HepG2 (cell line): ENCODE measurements around the gene MYLK. TPM values are rescaled to one million over a fixed set of nuclear protein-coding genes. Genes with fewer than 3 reads are reported as not detected.
"Not testable (repeated sequence)": the region's sequence is repeated elsewhere in the genome, so short reads cannot be mapped to it uniquely, and the experiment has no call there.

Experiments
- ATAC-seq: fragments of 200-7000 bp; cut with Tn5 transposase; 3 replicates; pipeline ENCODE4 v1.9.1; 2020; ENCODE audit warnings: mild to moderate bottlenecking, moderate library complexity
- BruUV-seq: library from RNA; stranded (reverse); fragments of 400-500 nt; replicated peaks from 2 replicates; lab custom pipeline; 2021; lab: Mats Ljungman, UMichigan
- CTCF ChIA-PET: fragments of 300-600 bp; formaldehyde crosslinking; extraction: SDS; loops from one replicate; lab custom pipeline; 2021; ENCODE audit warnings: low total read pairs, inconsistent platforms, low intra/inter-chr PET ratio; lab: Yijun Ruan, JAX
- POLR2A ChIA-PET: fragments of 350-600 bp; sonication (Branson Sonifier 250); formaldehyde crosslinking; loops from one replicate; lab custom pipeline; 2020; ENCODE audit warnings: antibody characterized with exemption, inconsistent platforms; lab: Yijun Ruan, JAX
- DNase-seq: peaks from one replicate; pipeline ENCODE4 v3.0.0-alpha.2; 2015; ENCODE audit warnings: low spot score
- FAIRE-seq: peaks from 3 replicates; lab custom pipeline; 2011; peaks lifted over from hg19 to GRCh38; lab: Jason Lieb, UNC
- H2AFZ ChIP-seq: one replicate; pipeline ENCODE4 v1.6.1; 2011; ENCODE audit warnings: low read length, inconsistent platforms
- H3K27ac ChIP-seq: fragments of 300-600 bp; 3 replicates; pipeline ENCODE4 v1.8.0; 2011; ENCODE audit warnings: mixed run types, mild to moderate bottlenecking, mixed read lengths, low read length, inconsistent platforms; ENCODE audit not compliant: insufficient read depth; ENCODE audit errors: extremely low read length
- H3K27me3 ChIP-seq, 2 experiments: fragments of 200-600 bp in 1 of 2; 2 replicates in 1 of 2; 3 replicates in 1 of 2; pipeline versions ENCODE4 v1.6.0 to v1.8.0; 2011; ENCODE audit warnings: low read length in 2 of 2, mild to moderate bottlenecking in 2 of 2, moderate library complexity in 2 of 2, inconsistent platforms in 1 of 2; ENCODE audit not compliant: insufficient read depth in 2 of 2, control insufficient read depth in 1 of 2
- H3K36me3 ChIP-seq, 2 experiments: fragments of 200-600 bp in 1 of 2; replicated peaks in 1 of 2; 2 replicates in 1 of 2; 3 replicates in 1 of 2; pipeline versions ENCODE4 v1.5.1 to v1.8.0; 2011; ENCODE audit warnings: low read length in 2 of 2, inconsistent platforms in 1 of 2; ENCODE audit not compliant: insufficient read depth in 2 of 2, control insufficient read depth in 1 of 2
- H3K4me1 ChIP-seq: 2 replicates; pipeline ENCODE4 v1.5.1; 2012; ENCODE audit warnings: low read length, inconsistent platforms; ENCODE audit not compliant: insufficient read depth
- H3K4me2 ChIP-seq: 2 replicates; pipeline ENCODE4 v1.6.0; 2011; ENCODE audit warnings: low read depth, low read length, inconsistent platforms
- H3K4me3 ChIP-seq, 3 experiments: fragments of 200-600 bp in 1 of 3; sonication (generic), shearing (Covaris generic) in 1 of 3; replicated peaks in 1 of 3; 2 replicates each; pipeline ENCODE4 v1.5.1; 2011 to 2016; ENCODE audit warnings: low read length in 3 of 3, inconsistent platforms in 2 of 3, low read depth in 2 of 3, mild to moderate bottlenecking in 2 of 3, control low read depth in 1 of 3, mixed read lengths in 1 of 3; ENCODE audit not compliant: insufficient read depth in 1 of 3
- H3K79me2 ChIP-seq: one replicate; pipeline ENCODE4 v1.6.1; 2011; ENCODE audit warnings: low read length, inconsistent platforms; ENCODE audit not compliant: insufficient read depth
- H3K9ac ChIP-seq: 2 replicates; pipeline ENCODE4 v1.6.0; 2011; ENCODE audit warnings: mild to moderate bottlenecking, low read depth, low read length, inconsistent platforms; ENCODE audit not compliant: insufficient read depth
- H3K9me3 ChIP-seq: 2 replicates; pipeline ENCODE4 v1.5.1; 2012; ENCODE audit warnings: mild to moderate bottlenecking, low read length
- H4K20me1 ChIP-seq: 2 replicates; pipeline ENCODE4 v1.6.0; 2011; ENCODE audit warnings: inconsistent platforms, mild to moderate bottlenecking, low read length, moderate library complexity; ENCODE audit not compliant: insufficient read depth
- CERS6 ChIP-seq: sonication (generic); formaldehyde crosslinking; IDR thresholded peaks from 2 replicates; pipeline ENCODE4 v1.5.0; 2020; ENCODE audit warnings: missing genetic modification reagents
- HOXA5 ChIP-seq: sonication (generic); formaldehyde crosslinking; IDR thresholded peaks from 2 replicates; pipeline ENCODE4 v1.4.0; 2020; ENCODE audit warnings: missing genetic modification reagents
- JARID2 ChIP-seq: sonication (generic); formaldehyde crosslinking; IDR thresholded peaks from 2 replicates; pipeline ENCODE4 v1.8.1; 2023; ENCODE audit warnings: missing genetic modification reagents, inconsistent platforms; ENCODE audit not compliant: insufficient replicate concordance
- KAT8 ChIP-seq: IDR thresholded peaks from 2 replicates; pipeline ENCODE4 v1.6.1; 2016; ENCODE audit warnings: missing genetic modification reagents, missing compliant biosample characterization
- TEF ChIP-seq: sonication (generic); formaldehyde crosslinking; IDR thresholded peaks from 2 replicates; pipeline ENCODE4 v1.5.0; 2020; ENCODE audit warnings: missing genetic modification reagents
- ZBTB20 ChIP-seq: sonication (generic); formaldehyde crosslinking; IDR thresholded peaks from 2 replicates; pipeline ENCODE4 v1.8.1; 2023; ENCODE audit warnings: missing genetic modification reagents, low read depth, mild to moderate bottlenecking, borderline replicate concordance
- ZFP91 ChIP-seq: sonication (generic); formaldehyde crosslinking; IDR thresholded peaks from 2 replicates; pipeline ENCODE4 v1.9.0; 2022; ENCODE audit warnings: missing genetic modification reagents, mild to moderate bottlenecking, borderline replicate concordance
- ZKSCAN1 ChIP-seq: fragments of 150-350 bp; IDR thresholded peaks from 2 replicates; pipeline ENCODE4 v1.6.1; 2014; ENCODE audit warnings: low read length
- ZNF350 ChIP-seq: sonication (generic); formaldehyde crosslinking; IDR thresholded peaks from 2 replicates; pipeline ENCODE4 v1.4.0; 2020; ENCODE audit warnings: mild to moderate bottlenecking, low read depth, missing genetic modification reagents, borderline replicate concordance
- ZNF607 ChIP-seq: sonication (generic); formaldehyde crosslinking; IDR thresholded peaks from 2 replicates; pipeline ENCODE4 v1.5.1; 2020; ENCODE audit warnings: missing genetic modification reagents, mild to moderate bottlenecking, borderline replicate concordance
- ZNF670 ChIP-seq: sonication (generic); formaldehyde crosslinking; IDR thresholded peaks from 2 replicates; pipeline ENCODE4 v1.8.0; 2022; ENCODE audit warnings: mild to moderate bottlenecking, missing genetic modification reagents, borderline replicate concordance
- ZNF672 ChIP-seq: sonication (generic); formaldehyde crosslinking; IDR thresholded peaks from 2 replicates; pipeline ENCODE4 v1.8.1; 2022; ENCODE audit warnings: missing genetic modification reagents
- WGBS: methylation state at CpG from one replicate; pipeline ENCODE4 v1.1.6; 2017; ENCODE audit warnings: low lambda C conversion rate; 5-methylcytosine and 5-hydroxymethylcytosine counted together
- in situ Hi-C: cut with HindIII; loops from 2 replicates; pipeline ENCODE4 v1.10.0; 2017; ENCODE audit warnings: low pct_unique_long_range_greater_than_20kb; ENCODE audit not compliant: extremely low pct_ligation_motif_present
- intact Hi-C: fragments of 100-400 bp; cut with micrococcal nuclease; formaldehyde crosslinking; loops from one replicate; pipeline ENCODE4 v1.10.0; 2022; ENCODE audit not compliant: unreplicated experiment
- polyA plus RNA-seq, 8 experiments: library from polyadenylated mRNA; depleted of rRNA in 3 of 8; stranded (reverse) in 7 of 8; unstranded in 1 of 8; fragments of >200 nt; fragmentation: Illumina TruSeq in 4 of 8; extraction: Trizol in 4 of 8; gene quantifications; 2 replicates each; pipeline versions ENCODE4 v1.2.1 to v1.2.3, GENCODE V29; 2011 to 2016; ENCODE audit warnings: low read depth in 4 of 8, missing spikeins in 1 of 8, mixed read lengths in 1 of 8; ENCODE audit not compliant: insufficient read depth in 1 of 8
- total RNA-seq, 5 experiments: library from RNA; depleted of rRNA; stranded (reverse); fragments of >200 nt; fragmentation: Illumina TruSeq; extraction: Trizol; gene quantifications; 2 replicates each; pipeline ENCODE4 v1.2.3, GENCODE V29; 2016; ENCODE audit warnings: low read depth in 1 of 5

Gene MYLK
- total and polyA plus RNA-seq, 2 of the 13 experiments (the other 11 are each of a cell fraction or from before 2014, with no cell fraction given), result 10.6 to 34.9 TPM

GRCh38 chr3:123738522-123738921 lies 145.6 kb downstream of the MYLK start:
- H3K9me3 ChIP-seq, DNase-seq, H3K9ac ChIP-seq, BruUV-seq, in situ Hi-C loops, CTCF ChIA-PET, H3K4me3 ChIP-seq, H2AFZ ChIP-seq, H3K27me3 ChIP-seq, H3K4me2 ChIP-seq, ATAC-seq, H3K79me2 ChIP-seq, intact Hi-C loops, H3K4me1 ChIP-seq, FAIRE-seq, POLR2A ChIA-PET, H4K20me1 ChIP-seq, H3K27ac ChIP-seq: not testable (repeated sequence)
- WGBS, result 98% methylated on average over 5 of the region's 5 CpGs
- H3K36me3 ChIP-seq, result peaks cover 9 to 59% of the 10 kb centered on the region in 2 experiments; a peak in 4 of 5 replicates

GRCh38 chr3:123737168-123737567 lies 147.0 kb downstream of the MYLK start:
- ChIA-PET POLR2A (no interaction called here), CTCF (no interaction called here)
- Histone ChIP-seq H3K9ac (no peak overlapping the region), H4K20me1 (no peaks in the 10 kb centered on the region), H3K27me3 (no peaks in the 10 kb centered on the region), H3K36me3 (peaks cover 9 to 70% of the 10 kb centered on the region in 2 experiments; a peak in 4 of 5 replicates), H3K4me2 (no peak overlapping the region), H3K79me2 (no peaks in the 10 kb centered on the region), H2AFZ (no peak overlapping the region), H3K4me1 (0 out of 2 replicates have a peak, but pooled peaks cover 6% of the 10 kb centered on the region), H3K4me3 (no peak overlapping the region), H3K9me3 (no peaks in the 10 kb centered on the region), H3K27ac (no peak overlapping the region)
- 97% methylated on average over 7 of the region's 14 CpGs for WGBS
- no peak for ATAC-seq
- intact Hi-C loops (no loop called here), in situ Hi-C loops (no loop called here)
- FAIRE-seq, result no peak
- no TSS peak for BruUV-seq
- no peak for DNase-seq
- TF ChIP-seq ZBTB20 (CRISPR knock-in tag), result no peak
- TF ChIP-seq CERS6, result no peak
- no peak for TF ChIP-seq HOXA5 (CRISPR knock-in tag)
- TF ChIP-seq ZNF607 (CRISPR knock-in tag), result no peak
- no peak for TF ChIP-seq ZNF350
- TF ChIP-seq JARID2, result no peak
- TF ChIP-seq ZNF670 (CRISPR knock-in tag), result no peak
- TF ChIP-seq ZNF672 (CRISPR knock-in tag), result no peak
- TF ChIP-seq ZFP91 (CRISPR knock-in tag), result no peak
- no peak for TF ChIP-seq KAT8 (CRISPR knock-in tag)
- TF ChIP-seq ZKSCAN1, result no peak
- no peak for TF ChIP-seq TEF (CRISPR knock-in tag)
